KMS-11 (cell line): ENCODE results near the gene RNASE1.

ENCODE experiments used
- H2AFZ ChIP-seq: fragments of 200-600 bp; sonication (generic); 2 replicates; pipeline ENCODE4 v1.6.1; 2016; ENCODE audit warnings: antibody characterized with exemption, mixed run types, low read depth
- H3K27ac ChIP-seq: fragments of 200-600 bp; sonication (generic); 2 replicates; pipeline ENCODE4 v1.6.1; 2016; ENCODE audit warnings: mild to moderate bottlenecking, mixed run types
- H3K27me3 ChIP-seq: fragments of 200-600 bp; sonication (generic); 2 replicates; pipeline ENCODE4 v1.6.1; 2017; ENCODE audit warnings: mild to moderate bottlenecking, low read depth, mixed run types, moderate library complexity; ENCODE audit not compliant: insufficient read depth
- H3K36me3 ChIP-seq: fragments of 200-600 bp; sonication (generic); 2 replicates; pipeline ENCODE4 v1.6.1; 2017; ENCODE audit warnings: mild to moderate bottlenecking, mixed run types; ENCODE audit not compliant: insufficient read depth
- H3K4me1 ChIP-seq: fragments of 200-600 bp; sonication (generic); 2 replicates; pipeline ENCODE4 v1.6.1; 2016; ENCODE audit warnings: mild to moderate bottlenecking, low read depth, mixed run types; ENCODE audit not compliant: poor library complexity, severe bottlenecking
- H3K4me2 ChIP-seq: fragments of 200-600 bp; sonication (generic); 2 replicates; pipeline ENCODE4 v1.7.0; 2016; ENCODE audit warnings: mild to moderate bottlenecking, mixed run types
- H3K4me3 ChIP-seq: fragments of 200-600 bp; sonication (generic); IDR thresholded peaks from 2 replicates; pipeline ENCODE4 v1.6.1; 2017; ENCODE audit warnings: low read depth, low read length, mixed read lengths; ENCODE audit not compliant: insufficient read depth
- H3K79me2 ChIP-seq: fragments of 200-600 bp; sonication (generic); 2 replicates; pipeline ENCODE4 v1.6.1; 2016; ENCODE audit warnings: low read depth, mixed run types; ENCODE audit not compliant: insufficient read depth
- H3K9ac ChIP-seq: fragments of 200-600 bp; sonication (generic); 2 replicates; pipeline ENCODE4 v1.6.1; 2016; ENCODE audit warnings: mild to moderate bottlenecking, mixed run types
- H4K20me1 ChIP-seq: fragments of 200-600 bp; sonication (generic); 2 replicates; pipeline ENCODE4 v1.6.1; 2016; ENCODE audit warnings: mild to moderate bottlenecking, mixed run types; ENCODE audit not compliant: insufficient read depth
- CTCF ChIP-seq: fragments of 200-600 bp; sonication (generic); conservative IDR thresholded peaks from 2 replicates; pipeline ENCODE4 v1.6.1; 2017; ENCODE audit warnings: low read depth, mild to moderate bottlenecking, antibody characterized with exemption, low read length, moderate library complexity, mixed read lengths

RNASE1 gene

GRCh38 chr14:20803223-20803622 is 579 bp upstream of the RNASE1 start:
- Histone ChIP-seq H4K20me1 (no peaks in the 10 kb centered on the region), H3K27ac (no peak overlapping the region), H3K27me3 (no peaks in the 10 kb centered on the region), H3K4me3 (no peak overlapping the region), H2AFZ (no peak overlapping the region), H3K4me1 (no peaks in the 10 kb centered on the region), H3K9ac (no peak overlapping the region), H3K4me2 (no peak overlapping the region), H3K36me3 (no peaks in the 10 kb centered on the region), H3K79me2 (no peaks in the 10 kb centered on the region)
- no peak for TF ChIP-seq CTCF

GRCh38 chr14:20801726-20802125 is 918 bp downstream of the RNASE1 start:
- no peaks in the 10 kb centered on the region for H3K36me3 ChIP-seq
- no peak overlapping the region for H3K4me3 ChIP-seq
- H3K79me2 ChIP-seq = no peaks in the 10 kb centered on the region
- H3K4me1 ChIP-seq = no peaks in the 10 kb centered on the region
- TF ChIP-seq CTCF = no peak
- H3K9ac ChIP-seq = no peak overlapping the region
- no peak overlapping the region for H3K27ac ChIP-seq
- no peaks in the 10 kb centered on the region for H3K27me3 ChIP-seq
- no peak overlapping the region for H2AFZ ChIP-seq
- no peak overlapping the region for H3K4me2 ChIP-seq
- no peaks in the 10 kb centered on the region for H4K20me1 ChIP-seq

GRCh38 chr14:20799892-20800544 is 2.6 kb downstream of the RNASE1 start:
- Histone ChIP-seq H3K36me3 (no peaks in the 10 kb centered on the region), H3K27ac (no peak overlapping the region), H3K4me1 (no peaks in the 10 kb centered on the region), H3K4me2 (no peak overlapping the region), H3K27me3 (no peaks in the 10 kb centered on the region), H3K9ac (no peak overlapping the region), H3K4me3 (no peak overlapping the region), H3K79me2 (no peaks in the 10 kb centered on the region), H4K20me1 (no peaks in the 10 kb centered on the region), H2AFZ (no peak overlapping the region)
- TF ChIP-seq CTCF = no peak

- no peaks in the 10 kb centered on the region for H3K36me3 ChIP-seq
- H3K79me2 ChIP-seq = no peaks in the 10 kb centered on the region
- no peak overlapping the region for H2AFZ ChIP-seq
- H3K27ac ChIP-seq = no peak overlapping the region
- H3K4me1 ChIP-seq = no peaks in the 10 kb centered on the region
- no peak overlapping the region for H3K4me3 ChIP-seq
- no peaks in the 10 kb centered on the region for H4K20me1 ChIP-seq
- no peak overlapping the region for H3K9ac ChIP-seq
- H3K4me2 ChIP-seq = no peak overlapping the region
- TF ChIP-seq CTCF = no peak
- H3K27me3 ChIP-seq = no peaks in the 10 kb centered on the region
These were observed 3.2 kb downstream of the RNASE1 start for GRCh38 chr14:20799456-20799891.
